CD4-positive, alpha-beta T cell treated with Interleukin-4 for 1 hour (primary cell): ENCODE data around the gene GHR.

Experiments
- DNase-seq, 2 donors: peaks; one replicate each; pipeline ENCODE4 v3.0.0-alpha.2; 2020 to 2022

Gene GHR

DNA sequence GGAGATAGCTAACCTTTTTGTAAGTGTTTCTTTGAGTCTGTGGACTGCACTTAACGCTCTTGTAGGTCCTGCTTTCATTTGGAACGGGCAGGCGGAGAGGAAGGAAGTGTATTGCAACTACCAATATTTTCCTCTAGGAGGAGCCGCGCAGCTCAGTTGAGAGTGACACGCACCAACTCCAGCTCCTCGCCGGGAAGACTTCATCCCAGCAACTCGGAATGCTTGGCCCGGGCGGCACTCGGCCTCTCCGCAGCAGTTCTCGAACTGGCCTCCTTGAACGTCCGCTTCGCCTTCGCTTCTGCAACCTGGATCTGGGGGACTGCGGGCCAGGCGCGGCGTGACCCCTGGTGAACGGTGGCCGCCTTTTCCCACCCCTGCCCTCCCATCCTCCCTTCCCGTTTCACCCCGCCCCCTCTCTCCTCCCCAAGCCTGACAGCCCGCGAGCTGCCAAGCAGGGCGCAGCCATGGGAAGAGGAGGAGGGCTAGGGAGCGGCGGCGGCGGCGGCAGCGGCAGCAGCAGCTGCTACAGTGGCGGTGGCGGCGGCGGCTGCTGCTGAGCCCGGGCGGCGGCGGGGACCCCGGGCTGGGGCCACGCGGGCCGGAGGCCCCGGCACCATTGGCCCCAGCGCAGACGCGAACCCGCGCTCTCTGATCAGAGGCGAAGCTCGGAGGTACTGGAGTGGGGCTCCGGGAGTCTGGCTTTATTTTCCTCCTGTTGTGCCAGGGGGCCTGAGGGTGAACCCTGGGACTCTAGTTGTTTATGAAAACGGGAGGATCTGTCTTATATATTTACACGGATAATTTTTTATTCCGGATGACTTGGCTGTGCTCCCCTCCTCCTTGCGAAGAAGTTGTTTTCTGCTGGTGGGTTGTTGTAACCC is at the start of gene GHR:
TSS of gene GHR (plus strand) at position 155 of the 881 bp plus-strand sequence. CDS start 142,436 bp downstream, outside the sequence.
- peak; percentile 5 to 12 for DNase-seq

DNA sequence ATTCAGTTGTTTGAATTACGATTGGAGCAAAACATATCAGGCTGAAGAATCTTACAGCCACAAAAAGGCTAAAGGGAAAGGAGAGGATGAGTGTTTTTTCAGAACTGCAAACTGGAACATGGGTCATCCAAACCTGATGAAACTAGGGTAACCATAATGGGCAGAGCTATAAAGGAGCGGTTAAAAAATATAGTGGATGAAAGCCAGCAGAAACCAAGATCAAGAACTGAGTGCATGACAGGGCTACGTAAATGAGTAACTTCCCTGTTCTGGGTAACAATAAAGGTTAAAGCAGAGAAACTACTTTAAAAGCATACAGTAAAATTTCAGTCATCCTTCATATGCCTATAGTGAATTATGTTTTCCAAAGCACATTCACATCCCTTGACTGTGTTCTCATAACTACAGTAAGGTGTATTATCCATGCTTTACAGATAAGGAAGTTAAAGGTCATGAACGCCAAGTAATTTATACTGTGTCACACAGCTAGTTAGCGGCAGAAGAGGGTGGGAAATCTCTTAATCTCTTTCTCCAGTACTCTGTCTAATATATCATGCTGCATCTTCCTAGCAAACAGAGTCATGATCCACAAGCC is 48.5 kb upstream of the GHR start:
- no peak for DNase-seq

DNA sequence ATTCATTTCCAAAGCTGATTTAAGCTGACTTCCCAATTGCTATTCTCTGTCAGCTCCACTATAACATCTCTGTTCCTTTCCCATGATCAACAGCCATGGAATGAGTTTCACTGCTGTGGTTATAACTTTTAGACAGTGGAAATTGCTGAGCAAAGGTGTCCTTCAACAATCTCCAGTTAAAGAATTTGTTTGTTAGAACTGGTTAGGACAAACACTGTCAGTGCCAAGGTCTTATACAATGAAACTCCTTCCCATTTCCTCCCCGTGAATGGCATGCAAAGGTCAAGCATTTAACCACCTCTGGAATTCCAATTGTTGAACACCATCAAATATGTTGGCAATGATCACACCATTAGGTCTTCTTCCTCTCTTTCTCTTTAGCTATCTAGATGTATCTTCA is 45.7 kb upstream of the GHR start:
- no peak for DNase-seq

DNA sequence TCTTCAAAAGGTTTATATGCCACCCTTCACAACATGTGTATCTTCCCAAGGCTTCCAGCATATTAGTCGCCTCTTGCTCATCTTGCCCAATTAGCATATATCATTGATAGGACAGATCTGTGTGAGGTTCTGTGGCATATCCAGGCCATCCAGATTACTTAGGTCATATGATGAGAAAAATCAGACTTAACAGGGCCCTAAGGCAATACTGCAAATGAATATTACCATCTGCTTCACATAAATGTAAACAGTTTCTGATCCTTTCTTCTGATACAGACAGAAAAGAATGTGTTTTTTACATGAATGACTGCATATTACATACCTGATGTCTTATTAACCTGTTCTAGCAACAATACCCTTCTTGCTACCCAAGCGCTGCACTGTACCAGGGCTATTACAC is 41.3 kb upstream of the GHR start:
- no peak for DNase-seq

DNA sequence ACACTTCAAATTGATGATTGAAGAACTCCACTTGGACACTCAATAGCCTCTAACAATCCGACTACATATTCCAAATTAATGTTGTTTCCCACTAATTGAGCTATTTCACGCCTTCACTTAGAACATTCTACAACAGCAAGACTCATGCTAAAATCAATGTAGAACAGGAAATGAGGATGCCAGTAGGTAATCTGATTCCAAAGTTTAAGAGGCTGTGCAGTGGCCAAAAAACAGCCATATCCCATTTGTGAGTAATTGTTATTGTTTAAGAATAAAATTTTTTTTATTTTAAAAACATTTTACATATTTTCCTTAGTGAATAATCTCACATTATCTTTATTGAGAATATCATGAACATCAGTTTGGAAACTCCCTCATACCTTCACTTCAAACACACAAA is 35.7 kb upstream of the GHR start:
- no peak for DNase-seq

DNA sequence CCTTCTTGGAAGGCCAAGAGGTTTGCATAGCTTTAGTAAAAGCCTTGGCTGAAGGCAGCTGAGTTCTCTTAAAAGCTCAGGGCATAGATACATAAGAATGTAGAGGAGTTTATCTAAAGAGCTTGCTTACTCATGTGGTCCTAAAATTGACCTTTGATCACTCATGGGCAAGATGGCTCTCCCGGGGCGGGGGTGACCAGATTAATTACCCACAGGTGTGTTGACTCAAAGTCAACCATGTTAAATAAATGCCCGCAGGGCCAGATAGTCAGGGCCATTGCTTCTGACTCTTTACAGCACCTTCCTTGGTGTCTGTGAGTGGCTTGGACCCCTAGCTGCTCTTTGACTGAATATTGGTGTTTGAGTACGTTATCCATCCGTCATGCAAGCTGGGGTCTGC is 33.1 kb upstream of the GHR start:
- DNase-seq = no peak

DNA sequence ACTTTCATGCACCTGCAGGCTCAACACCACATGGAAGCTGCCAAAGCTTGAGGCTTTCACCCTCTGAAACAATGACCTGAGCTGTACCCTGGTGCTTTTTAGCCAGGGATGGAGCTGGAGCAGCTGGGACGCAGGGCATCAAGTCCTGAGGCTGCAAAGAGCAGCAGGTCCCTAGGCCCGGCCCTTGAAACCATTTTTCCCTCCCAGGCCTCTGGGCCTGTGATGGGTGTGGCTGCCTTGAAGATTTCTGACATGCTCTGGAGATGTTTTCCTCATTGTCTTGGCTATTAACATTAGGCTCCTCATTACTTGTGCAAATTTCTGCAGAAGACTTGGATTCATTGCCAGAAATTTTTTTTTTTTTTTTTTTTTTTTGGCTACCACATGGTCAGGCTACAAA is 30.3 kb upstream of the GHR start:
- no peak for DNase-seq

DNA sequence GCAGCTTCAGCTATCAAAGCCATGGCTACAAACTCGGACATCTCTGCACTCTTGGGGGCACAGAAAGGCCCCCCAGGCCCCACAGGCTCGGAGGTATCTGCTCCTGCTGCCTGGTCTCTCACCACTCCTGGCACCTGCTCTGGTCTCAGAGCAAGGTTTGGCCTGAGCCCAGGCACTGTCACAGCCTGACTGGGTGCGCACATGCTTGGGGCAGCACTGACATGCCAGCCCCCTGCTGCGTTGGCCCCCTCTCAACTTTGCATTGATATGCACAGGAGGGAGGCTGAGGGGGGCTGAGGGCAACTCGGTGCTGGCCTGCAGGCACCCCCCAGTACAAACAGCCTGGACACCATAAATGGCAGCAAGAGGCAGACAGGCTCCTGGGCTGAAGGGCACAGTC is 27.1 kb upstream of the GHR start:
- DNase-seq = no peak

DNA sequence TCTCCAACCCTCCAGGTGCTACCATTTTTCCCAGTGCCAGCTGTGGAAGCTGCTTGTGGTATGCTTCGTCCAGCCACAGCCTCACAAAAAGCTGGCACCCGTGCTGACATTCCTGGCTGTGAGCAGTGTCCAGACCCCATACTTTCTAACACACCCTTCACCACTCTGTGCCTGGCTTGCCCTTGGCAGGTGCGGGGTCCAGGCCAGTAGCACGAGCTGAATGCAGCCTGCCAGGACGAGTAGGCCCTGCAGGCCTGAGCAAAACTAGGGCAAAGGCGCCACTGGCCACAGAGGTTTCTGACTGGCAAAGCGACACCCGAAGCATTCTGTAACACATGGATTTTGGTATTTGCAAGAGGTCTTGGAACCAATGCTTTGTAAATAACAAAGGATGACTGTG is 26.0 kb upstream of the GHR start:
- DNase-seq = no peak

DNA sequence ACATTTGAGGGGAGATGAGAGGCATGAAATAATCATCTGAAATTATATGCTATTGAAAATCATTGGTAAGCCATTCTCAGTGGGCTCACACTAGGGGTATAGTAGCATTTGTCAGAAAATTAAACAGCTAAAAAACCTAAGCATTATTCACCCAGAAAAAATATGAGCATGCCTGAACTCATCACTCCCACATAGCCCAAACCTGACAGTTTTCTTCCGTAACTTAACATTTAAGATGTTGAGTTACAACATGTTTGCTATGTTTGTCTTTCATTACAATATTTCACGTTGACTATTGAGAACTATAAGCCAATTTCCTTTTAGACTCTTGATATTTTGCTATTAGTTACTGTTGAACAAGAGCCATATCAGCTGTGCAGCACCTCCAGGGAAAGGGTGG is 23.5 kb upstream of the GHR start:
- DNase-seq = no peak

DNA sequence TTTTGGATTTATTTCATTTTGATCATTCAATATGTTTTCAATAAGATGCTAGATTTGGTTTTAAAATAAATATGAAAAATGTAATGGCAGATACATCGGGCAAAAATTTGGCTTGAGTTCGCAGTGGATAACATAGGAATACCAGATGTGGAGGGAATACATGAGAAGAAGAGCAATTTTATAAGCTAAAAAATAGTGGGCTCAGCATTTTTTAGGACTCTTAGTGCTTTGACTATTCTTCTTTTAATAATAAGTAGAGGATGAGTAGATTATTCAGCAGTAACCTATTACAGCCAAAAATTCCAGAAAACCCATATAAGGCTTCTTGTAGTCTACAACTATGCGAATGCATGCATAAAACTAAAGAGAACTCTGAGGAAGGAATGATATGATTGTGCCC is 22.8 kb upstream of the GHR start:
- no peak for DNase-seq

DNA sequence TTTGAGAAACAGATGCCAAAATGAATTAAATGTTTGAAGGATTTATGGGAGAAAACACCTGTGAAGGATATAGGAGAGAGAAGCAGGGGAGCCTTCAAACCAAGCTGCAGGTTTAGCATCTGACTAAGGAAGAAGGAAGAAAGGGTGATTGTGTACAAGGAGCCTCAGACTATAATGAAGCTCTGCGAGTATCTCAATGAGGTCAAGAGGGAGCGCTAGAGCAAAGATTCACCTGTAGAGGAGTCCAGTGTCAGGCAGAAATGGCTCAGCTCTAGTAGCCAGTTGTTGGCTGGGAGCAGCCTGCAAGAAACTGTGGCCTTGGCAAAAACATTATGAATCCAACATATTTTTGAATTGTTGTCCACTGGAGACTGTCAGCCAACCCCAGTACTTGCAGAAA is 20.0 kb upstream of the GHR start:
- no peak for DNase-seq

DNA sequence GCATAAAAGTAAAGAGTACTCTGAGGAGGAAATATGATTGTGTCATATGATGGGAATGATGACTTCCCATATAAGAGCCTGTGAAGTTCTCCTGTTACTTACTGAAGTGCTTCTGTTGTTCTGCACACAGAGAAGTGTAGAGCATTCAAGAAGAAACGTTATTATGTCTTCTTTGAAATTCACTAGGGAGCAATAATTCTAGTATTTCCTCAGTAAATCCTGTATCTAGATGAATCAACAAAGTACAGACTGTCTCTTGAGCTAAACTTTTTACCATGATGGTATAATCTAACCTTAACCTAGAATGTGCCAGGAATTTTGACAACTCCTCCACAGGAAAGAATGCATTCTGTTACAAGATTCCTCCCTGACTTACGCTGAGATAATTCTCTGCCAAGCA is 18.9 kb upstream of the GHR start:
- DNase-seq = no peak

DNA sequence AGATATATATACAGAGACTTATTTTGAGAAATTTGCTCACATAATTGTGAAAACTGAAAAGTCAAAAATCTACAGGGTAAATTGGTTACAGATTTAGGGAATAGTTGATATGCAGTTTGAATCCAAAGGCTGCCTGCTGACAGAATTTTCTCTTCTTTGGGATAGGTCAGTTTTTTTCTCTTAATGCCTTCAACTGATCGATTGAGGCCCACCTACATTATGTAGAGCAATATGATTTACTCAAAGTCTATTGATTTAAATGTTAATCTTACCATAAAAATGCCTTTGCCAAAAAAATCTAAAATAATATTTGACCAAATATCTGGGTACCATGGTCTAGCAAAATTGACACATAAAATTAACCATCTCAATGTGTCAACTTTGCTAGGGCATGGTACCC is 3.9 kb upstream of the GHR start:
- DNase-seq = no peak

DNA sequence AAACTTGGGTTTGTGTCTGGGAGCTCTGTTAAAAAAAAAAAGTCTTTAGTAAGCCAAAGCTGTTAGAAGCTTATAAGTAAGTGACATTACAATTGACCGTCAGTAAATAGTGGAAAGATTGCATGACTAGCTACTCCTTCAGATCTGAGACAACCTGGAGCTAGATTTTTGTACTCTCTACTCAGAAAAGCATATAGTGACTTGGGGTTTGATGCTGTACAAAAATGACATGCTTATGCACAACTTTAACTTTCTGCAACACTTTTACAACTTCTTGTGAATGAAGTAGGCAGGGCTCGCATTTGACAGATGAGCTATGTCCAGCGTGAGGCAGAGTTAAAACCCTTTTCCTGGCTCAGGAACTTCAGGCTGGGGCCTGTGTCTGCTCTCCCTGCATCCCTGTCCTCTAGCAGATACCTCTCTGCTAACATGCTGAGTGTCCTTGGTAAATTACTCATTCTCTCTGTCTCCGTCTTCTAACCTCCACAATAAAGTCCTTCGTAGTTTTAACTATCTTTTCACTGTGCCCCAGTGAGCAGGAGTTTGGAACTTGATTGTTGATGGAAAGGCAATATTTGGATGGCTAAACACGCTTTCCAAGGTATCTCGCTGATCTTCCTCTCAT is 471 bp upstream of the GHR start:
- DNase-seq = no peak

DNA sequence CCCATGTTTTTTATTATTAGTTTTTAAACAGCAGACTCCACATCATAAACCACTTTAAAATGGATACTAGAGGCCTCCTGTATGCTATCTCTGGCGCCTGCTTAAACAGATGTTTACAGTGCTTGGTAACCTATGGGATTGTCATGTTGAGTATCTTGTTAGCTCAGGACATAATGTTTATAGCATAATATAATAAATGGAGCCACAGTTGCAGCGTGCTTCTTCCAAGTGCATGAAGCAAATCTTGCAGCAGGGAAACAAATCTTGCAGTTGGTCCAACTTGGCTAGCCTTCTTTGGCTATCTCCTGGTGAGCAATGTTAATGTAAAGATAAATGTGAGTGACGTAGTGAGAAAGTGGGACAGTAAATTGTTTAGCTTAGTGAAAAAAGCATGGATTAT is 2.8 kb downstream of the GHR start:
- no peak for DNase-seq

DNA sequence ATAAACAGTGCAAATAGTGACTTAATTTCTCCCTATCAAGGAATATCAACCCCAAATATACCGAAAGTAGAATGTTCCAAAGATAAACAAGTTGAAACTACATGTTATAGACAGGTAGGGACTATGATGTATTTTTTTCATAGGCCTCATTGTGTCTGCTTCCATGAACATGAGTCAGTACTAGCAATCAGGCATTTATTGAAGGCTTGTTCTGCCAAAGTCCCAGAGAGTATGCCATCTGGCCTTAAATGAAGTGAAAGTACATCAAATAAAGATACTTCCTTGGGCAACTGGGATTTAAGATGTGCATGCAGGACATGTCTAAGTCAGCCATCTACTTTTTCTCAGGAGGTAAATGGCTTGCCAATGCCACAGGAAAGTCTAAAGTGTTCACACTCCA is 6.5 kb downstream of the GHR start:
- no peak for DNase-seq

DNA sequence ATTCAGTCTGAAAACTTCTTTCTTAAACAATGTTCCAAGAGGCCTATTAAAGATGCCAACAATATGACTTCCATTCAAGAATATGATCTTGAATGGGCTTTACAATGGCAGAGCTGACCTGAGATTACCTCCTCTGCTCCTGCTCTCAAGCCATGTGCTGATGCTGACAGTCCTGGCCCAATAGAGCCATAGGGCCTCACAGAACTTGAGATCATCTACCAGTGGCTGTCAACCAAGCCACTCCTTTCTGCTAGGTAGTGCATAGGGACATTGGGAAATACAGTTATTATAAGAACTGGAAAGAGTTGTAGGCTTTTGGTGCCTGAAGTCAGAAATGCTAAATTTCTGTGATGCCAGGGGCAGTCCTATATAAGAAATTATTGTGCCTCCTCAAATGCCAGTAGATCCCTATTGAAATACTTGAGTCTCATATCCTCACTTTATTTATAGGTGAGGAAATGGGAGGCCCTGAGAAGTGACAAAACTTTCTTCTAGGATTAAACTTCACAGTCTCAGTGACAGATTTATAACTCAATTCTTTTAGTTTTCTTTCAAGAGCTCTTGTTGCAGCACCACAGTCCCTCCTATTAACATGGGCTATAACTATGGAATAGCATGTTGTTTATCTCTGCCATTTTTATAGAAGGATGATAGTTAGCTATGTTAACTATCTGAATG is 10.9 kb downstream of the GHR start:
- no peak for DNase-seq

DNA sequence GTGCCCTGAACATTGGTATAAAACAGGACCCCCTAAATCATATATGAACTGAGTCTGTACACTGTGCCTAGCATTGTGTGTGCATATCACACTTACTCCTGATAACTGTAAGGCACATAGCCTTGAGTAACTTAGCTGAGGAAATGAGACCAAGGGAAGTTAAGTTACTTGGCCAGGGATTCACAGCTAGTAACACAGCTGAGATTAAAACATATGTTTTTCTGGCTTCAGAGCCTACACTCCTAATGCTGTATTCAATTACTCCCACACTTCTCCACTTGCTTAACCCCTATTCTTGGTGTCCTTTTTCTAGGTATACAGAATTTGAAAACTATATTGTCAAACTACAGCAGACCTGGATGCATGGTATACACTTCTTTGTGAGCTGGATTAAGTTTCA is 12.8 kb downstream of the GHR start:
- no peak for DNase-seq

DNA sequence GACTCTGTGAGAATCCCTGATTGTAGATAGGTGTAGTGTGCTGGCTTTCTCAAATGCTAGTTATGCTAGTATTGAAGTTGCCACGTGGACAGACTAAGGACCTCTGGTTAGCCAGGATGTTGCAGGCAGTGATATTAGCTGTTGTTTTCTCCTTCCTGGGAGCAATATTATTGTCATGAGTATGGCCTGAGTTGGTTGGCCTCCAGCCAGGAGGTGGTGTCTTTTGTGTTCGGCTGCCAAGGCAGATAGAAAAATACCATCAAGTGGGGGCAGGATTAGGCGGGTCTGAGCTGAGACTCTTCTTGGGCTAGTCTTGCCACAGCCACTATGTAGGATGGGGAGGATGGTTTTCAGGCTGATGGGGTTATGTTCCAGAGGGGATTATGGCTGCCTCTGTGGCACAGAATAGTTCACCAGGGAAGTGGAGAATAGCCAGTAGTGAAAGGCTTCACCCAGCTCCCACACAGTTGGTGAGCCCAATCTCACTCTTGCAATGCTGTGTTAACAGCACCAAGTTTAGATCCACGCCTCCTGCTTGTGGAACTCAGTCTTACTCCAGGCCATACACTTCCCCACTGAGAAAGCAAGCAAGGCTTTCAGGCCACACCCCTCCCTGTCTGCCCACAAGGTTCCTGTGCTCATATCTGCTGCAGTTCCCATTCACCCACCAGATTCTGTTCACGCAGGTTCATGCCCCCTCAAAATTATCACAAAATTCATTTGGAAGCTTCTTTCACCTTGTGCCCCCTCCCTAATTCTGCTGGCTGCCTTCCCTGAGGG is 31.2 kb downstream of the GHR start:
- DNase-seq = no peak

DNA sequence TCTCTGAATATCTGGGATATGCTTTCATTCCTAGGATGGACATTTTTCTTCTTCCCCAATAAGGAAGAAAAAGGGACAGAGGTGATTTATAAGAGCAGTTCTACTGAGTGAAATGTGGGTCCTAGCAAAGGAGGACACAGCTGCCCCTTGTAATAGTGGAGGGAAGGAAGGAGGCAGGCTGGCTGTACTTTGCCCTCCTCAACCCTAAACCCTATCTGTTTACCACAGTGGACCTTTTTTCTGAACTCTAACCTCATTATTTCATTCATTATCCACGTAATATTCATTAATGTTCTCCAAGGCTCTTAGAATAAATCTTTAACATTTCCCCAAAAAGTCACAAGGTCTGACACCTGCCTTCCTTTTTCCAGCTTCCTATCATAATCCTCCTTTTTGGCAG is 37.8 kb downstream of the GHR start:
- DNase-seq = no peak

DNA sequence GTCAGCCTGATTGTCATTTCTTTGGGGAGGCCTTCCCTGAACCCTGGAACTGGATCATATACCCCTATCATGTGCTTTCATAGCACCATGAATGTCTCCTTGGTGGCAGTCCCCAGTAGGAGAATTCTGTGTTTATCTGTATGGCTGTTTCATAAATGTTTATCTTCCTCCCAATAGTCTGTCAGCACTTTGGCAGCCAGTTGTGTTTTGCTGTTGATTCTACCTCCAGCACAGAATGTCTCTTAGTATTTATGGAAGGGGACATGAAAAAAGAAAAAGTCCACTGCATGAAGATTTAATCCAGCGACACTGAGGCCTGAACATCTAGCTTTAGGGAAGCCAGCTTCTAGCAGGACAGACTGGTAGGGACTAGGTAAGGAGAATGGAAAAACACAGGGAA is 38.3 kb downstream of the GHR start:
- DNase-seq = no peak

DNA sequence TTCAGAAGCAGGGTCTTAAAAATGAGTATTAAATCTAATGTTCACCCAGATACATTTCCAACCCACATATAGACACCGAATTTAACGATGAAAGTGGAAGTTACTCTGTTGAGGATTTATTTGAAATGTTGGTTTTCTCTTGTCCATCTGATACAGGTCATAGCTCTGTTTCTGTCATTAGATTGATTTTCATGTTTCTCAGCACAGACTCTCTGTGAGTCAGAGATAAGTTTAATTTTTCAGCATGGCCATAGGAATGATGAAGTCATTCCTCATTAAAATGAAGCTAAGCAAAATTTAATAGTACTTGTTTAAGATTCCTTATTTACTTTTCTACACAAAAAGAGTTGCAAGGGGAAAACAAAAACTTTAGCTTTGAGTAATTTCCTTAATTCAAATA is 38.8 kb downstream of the GHR start:
- no peak for DNase-seq
